Measurements from ENCODE around the gene MTMR3. TPM values are rescaled to one million over a fixed set of nuclear protein-coding genes. Genes with fewer than 3 reads are reported as not detected.

Gene MTMR3
- total RNA-seq, 1 experiment from 2014 or later, result 27.0 TPM

DNA sequence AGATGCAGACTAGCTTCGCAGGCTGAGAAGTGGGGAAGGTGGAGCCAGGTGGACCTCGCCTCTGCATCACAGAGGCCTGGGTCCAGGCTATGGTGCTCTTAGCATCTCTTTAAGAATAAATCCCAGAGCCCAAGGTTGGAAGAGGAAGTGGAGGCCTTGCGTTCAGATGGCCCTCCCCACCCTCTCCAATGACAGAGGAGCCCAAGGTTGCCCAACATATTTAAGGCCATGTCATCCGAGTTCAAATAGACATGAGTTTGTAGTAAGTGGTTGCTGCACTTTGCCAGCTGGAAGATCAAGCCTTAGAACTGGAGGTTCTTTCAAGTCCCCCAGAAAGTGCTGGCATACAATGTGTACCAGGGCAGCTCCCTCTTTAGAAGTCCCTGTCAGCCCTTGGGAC is 150.2 kb downstream of the MTMR3 start:
- H3K9me3 ChIP-seq (ENCODE audit: control insufficient read depth in 1 of 2, insufficient read depth in 1 of 2, low read depth in 1 of 2, low read length in 2 of 2), result no peaks in the 10 kb centered on the region
- TF ChIP-seq SIN3A (IDR thresholded peaks at IDR 0.05; ENCODE audit: low read depth), result no peak
- TF ChIP-seq, protein P1, sequence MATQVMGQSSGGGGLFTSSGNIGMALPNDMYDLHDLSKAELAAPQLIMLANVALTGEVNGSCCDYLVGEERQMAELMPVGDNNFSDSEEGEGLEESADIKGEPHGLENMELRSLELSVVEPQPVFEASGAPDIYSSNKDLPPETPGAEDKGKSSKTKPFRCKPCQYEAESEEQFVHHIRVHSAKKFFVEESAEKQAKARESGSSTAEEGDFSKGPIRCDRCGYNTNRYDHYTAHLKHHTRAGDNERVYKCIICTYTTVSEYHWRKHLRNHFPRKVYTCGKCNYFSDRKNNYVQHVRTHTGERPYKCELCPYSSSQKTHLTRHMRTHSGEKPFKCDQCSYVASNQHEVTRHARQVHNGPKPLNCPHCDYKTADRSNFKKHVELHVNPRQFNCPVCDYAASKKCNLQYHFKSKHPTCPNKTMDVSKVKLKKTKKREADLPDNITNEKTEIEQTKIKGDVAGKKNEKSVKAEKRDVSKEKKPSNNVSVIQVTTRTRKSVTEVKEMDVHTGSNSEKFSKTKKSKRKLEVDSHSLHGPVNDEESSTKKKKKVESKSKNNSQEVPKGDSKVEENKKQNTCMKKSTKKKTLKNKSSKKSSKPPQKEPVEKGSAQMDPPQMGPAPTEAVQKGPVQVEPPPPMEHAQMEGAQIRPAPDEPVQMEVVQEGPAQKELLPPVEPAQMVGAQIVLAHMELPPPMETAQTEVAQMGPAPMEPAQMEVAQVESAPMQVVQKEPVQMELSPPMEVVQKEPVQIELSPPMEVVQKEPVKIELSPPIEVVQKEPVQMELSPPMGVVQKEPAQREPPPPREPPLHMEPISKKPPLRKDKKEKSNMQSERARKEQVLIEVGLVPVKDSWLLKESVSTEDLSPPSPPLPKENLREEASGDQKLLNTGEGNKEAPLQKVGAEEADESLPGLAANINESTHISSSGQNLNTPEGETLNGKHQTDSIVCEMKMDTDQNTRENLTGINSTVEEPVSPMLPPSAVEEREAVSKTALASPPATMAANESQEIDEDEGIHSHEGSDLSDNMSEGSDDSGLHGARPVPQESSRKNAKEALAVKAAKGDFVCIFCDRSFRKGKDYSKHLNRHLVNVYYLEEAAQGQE (IDR thresholded peaks at IDR 0.05; ENCODE audit: low read depth), result no peak
- no peak for TF ChIP-seq SRF (IDR thresholded peaks at IDR 0.05; ENCODE audit: low read depth)
- no peak for TF ChIP-seq ZNF274 (IDR thresholded peaks at IDR 0.05; ENCODE audit: low read depth, low read length)
- TF ChIP-seq POLR2A (IDR thresholded peaks at IDR 0.05; ENCODE audit: borderline replicate concordance, extremely low read depth, insufficient read depth, insufficient read length), result no peak
- H3K4me1 ChIP-seq (ENCODE audit: control insufficient read depth in 1 of 2, insufficient read depth in 2 of 2, low read length in 2 of 2), result peaks cover 4 to 13% of the 10 kb centered on the region in 2 experiments
- DNase-seq (ENCODE audit: low read depth, low spot score) (no peak), ATAC-seq (no peak)
- H3K79me2 ChIP-seq (ENCODE audit: insufficient read depth, low read length), result no peaks in the 10 kb centered on the region
- ChIA-PET CTCF (interaction anchor here (1.0 kb wide), 1 partner anchor 28 kb away, joined by 3 read pairs; no protein-coding TSS in a partner anchor), POLR2A (no interaction called here), RAD21 (ENCODE audit: low non-redundant PET in 1 of 2, low total read pairs in 2 of 2, uncharacterized antibody in 2 of 2, unreplicated experiment in 2 of 2) (no interaction called here)
- no peaks in the 10 kb centered on the region for H3K9me2 ChIP-seq (ENCODE audit: insufficient read depth)
- H3K36me3 ChIP-seq (ENCODE audit: control insufficient read depth in 1 of 2, insufficient read depth in 2 of 2, low read length in 2 of 2), result no peaks in the 10 kb centered on the region
- H3K27ac ChIP-seq (ENCODE audit: low read depth, low read length), result no peak overlapping the region
- no peak overlapping the region for H3K9ac ChIP-seq (ENCODE audit: low read length)
- no peak overlapping the region for H3K4me2 ChIP-seq (ENCODE audit: low read length)
- H4K20me1 ChIP-seq (ENCODE audit: insufficient read depth), result no peaks in the 10 kb centered on the region
- no TSS peak for BruUV-seq (replicated peaks)
- H3K4me3 ChIP-seq (replicated peaks in 1 of 2; ENCODE audit: low read depth in 1 of 2, low read length in 2 of 2), result no peak overlapping the region
- H3K27me3 ChIP-seq (ENCODE audit: insufficient read depth, low read length), result no peaks in the 10 kb centered on the region
- intact Hi-C loops (cut with micrococcal nuclease), result no loop called here
- no peak overlapping the region for H2AFZ ChIP-seq (ENCODE audit: low read depth, low read length, poor library complexity, severe bottlenecking)

DNA sequence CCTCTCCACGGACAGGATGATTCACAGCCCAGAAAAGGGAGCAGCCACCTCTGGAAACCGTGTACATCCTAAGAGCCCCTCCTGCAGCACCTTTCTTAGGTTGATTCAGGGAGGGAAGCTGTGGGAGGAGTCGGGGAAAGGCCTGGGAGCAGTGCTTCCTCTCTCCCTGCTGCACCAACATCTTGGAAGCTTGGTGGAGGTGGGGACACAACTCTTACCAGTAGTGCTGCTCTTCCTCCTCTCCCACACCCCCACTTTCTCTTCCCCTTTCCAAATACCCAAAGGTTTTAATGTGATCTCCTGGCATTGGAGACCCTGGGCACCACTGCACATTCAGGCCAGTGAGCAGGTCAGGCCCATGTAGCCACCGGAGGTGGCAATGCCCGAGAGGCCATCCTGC is 150.9 kb downstream of the MTMR3 start:
- ChIA-PET RAD21 (ENCODE audit: low non-redundant PET in 1 of 2, low total read pairs in 2 of 2, uncharacterized antibody in 2 of 2, unreplicated experiment in 2 of 2) (no interaction called here), CTCF (interaction anchor here (0.8 to 1.0 kb wide), 2 partner anchors 29 to 55 kb away, joined by 3 read pairs; no protein-coding TSS in a partner anchor), POLR2A (no interaction called here)
- Histone ChIP-seq H4K20me1 (ENCODE audit: insufficient read depth) (no peaks in the 10 kb centered on the region), H3K4me1 (ENCODE audit: control insufficient read depth in 1 of 2, insufficient read depth in 2 of 2, low read length in 2 of 2) (peaks cover 6 to 20% of the 10 kb centered on the region in 2 experiments), H3K4me3 (replicated peaks in 1 of 2; ENCODE audit: low read depth in 1 of 2, low read length in 2 of 2) (no peak overlapping the region), H3K36me3 (ENCODE audit: control insufficient read depth in 1 of 2, insufficient read depth in 2 of 2, low read length in 2 of 2) (no peaks in the 10 kb centered on the region), H3K27ac (ENCODE audit: low read depth, low read length) (no peak overlapping the region), H3K27me3 (ENCODE audit: insufficient read depth, low read length) (no peaks in the 10 kb centered on the region), H3K4me2 (ENCODE audit: low read length) (no peak overlapping the region), H3K9me3 (ENCODE audit: control insufficient read depth in 1 of 2, insufficient read depth in 1 of 2, low read depth in 1 of 2, low read length in 2 of 2) (no peaks in the 10 kb centered on the region), H3K79me2 (ENCODE audit: insufficient read depth, low read length) (no peaks in the 10 kb centered on the region), H3K9me2 (ENCODE audit: insufficient read depth) (no peaks in the 10 kb centered on the region), H3K9ac (ENCODE audit: low read length) (no peak overlapping the region), H2AFZ (ENCODE audit: low read depth, low read length, poor library complexity, severe bottlenecking) (no peak overlapping the region)
- TF ChIP-seq EZH2 (IDR thresholded peaks at IDR 0.05) (no peak), YY1 (IDR thresholded peaks at IDR 0.05; ENCODE audit: extremely low read depth, insufficient replicate concordance, low read depth, low read length) (no peak), SP1 (IDR thresholded peaks at IDR 0.05; ENCODE audit: low read depth) (no peak)
- DNase-seq (ENCODE audit: low read depth, low spot score) (no peak), ATAC-seq (no peak)
- no TSS peak for BruUV-seq (replicated peaks)
- intact Hi-C loops (cut with micrococcal nuclease), result no loop called here

Data from HCT116 (cell line).